ENCODE results near the gene SATL1. TPM values are rescaled to one million over a fixed set of nuclear protein-coding genes. Genes with fewer than 3 reads are reported as not detected.
A peak's percentile ranks its signal among the peaks of the same experiment; 100 is the strongest.
"Not testable (repeated sequence)": the region's sequence is repeated elsewhere in the genome, so short reads cannot be mapped to it uniquely, and the experiment has no call there.

The SATL1 gene, protein sequence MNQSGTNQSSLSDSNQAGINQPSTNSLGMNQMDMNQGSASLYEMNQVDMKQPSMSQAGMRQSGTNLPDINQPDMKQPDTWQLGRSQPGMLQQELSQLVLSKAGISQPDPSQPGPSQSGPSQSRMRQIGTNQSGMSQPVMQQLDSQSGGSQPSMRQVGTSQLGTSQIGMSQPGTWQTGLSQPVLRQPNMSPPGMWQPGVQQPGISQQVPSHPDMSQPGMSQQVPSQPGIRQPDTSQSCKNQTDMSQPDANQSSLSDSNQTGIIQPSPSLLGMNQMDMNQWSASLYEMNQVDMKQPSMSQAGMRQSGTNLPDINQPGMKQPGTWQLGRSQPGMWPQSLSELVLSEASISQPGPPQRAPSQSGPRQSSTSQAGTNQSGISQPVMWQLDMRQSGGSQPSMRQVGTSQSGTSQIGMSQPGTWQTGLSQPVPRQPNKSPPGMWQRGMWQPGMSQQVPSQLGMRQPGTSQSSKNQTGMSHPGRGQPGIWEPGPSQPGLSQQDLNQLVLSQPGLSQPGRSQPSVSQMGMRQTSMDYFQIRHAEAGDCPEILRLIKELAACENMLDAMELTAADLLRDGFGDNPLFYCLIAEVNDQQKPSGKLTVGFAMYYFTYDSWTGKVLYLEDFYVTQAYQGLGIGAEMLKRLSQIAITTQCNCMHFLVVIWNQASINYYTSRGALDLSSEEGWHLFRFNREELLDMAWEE
- total RNA-seq, result not detected
- polyA plus RNA-seq, result not detected

DNA sequence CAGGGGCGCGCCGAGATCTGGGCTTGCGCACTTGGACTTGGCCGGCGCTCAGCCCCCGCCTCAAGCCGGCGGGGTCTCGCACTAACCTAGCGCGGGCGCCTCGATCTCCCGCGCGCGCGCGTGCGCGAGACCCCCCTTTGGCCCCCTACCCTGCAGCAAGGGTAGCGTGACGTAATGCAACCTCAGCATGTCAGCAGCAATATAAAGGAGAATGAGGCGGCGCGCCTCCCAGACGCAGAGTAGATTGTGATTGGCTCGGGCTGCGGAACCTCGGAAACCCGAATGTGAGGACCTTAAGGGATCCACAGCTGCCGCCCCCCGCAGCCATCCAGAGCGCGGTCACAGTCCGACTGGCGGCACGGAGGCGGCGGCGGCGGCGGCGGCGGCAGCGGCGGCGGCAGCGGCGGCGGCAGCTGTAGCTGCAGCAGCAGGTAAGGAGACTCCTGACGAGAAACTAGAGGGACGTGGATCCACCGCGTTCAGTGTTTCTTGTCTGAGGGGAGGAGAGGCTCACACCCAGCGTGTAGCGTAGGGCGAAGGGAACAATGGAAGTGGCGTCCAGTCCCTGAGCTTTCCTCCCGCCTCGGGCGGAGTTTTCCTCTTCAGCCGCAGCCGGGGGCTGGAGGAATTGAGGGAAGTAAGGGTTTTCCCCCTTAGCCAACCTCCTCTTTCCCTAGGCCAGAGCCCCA lies at the start of gene SATL1, which contains the start of gene ZNF711:
Gene SATL1 (minus strand): TSS at position 19 of the 689 bp plus-strand sequence. CDS start 134,811 bp downstream, outside the sequence.
Gene ZNF711 (plus strand): TSS at position 231 of the 689 bp plus-strand sequence. CDS start 3,582 bp downstream, outside the sequence.
- H3K27ac ChIP-seq (ENCODE audit: low read depth, low read length), result no peak within 1 kb of the TSS
- peak within 1 kb of the TSS; percentile 83 to 94 (median 86) for H3K4me3 Mint-ChIP-seq
- peak within 1 kb of the TSS in 5 of 8 donors; percentile 44 to 84 (median 75) for H3K27ac Mint-ChIP-seq
- no peaks in the 10 kb centered on the region for H3K9me3 ChIP-seq (ENCODE audit: low read length)
- ChIA-PET CTCF (no interaction called here), POLR2A (no interaction called here)
- H3K36me3 Mint-ChIP-seq, result no peaks in the 10 kb centered on the region
- H3K36me3 ChIP-seq (ENCODE audit: insufficient read depth, low read length), result no peaks in the 10 kb centered on the region
- H3K4me1 Mint-ChIP-seq, result peaks cover 9 to 19% (median 16%) of the 10 kb centered on the region in 3 donors
- peaks cover 6 to 14% of the 10 kb centered on the region in 2 donors for H3K27me3 Mint-ChIP-seq
- peaks cover 0 to 3% (median 0%) of the 10 kb centered on the region in 5 donors for H3K9me3 Mint-ChIP-seq
- H3K4me1 ChIP-seq (ENCODE audit: insufficient read depth, low read length), result no peaks in the 10 kb centered on the region
- peak in 3 of 5 donors; percentile 9 to 24 (median 16) for DNase-seq
- peak within 1 kb of the TSS; percentile 50 for H3K4me3 ChIP-seq (ENCODE audit: low read length)
- H3K27me3 ChIP-seq (ENCODE audit: insufficient read depth, low read length, poor library complexity, severe bottlenecking), result no peaks in the 10 kb centered on the region

DNA sequence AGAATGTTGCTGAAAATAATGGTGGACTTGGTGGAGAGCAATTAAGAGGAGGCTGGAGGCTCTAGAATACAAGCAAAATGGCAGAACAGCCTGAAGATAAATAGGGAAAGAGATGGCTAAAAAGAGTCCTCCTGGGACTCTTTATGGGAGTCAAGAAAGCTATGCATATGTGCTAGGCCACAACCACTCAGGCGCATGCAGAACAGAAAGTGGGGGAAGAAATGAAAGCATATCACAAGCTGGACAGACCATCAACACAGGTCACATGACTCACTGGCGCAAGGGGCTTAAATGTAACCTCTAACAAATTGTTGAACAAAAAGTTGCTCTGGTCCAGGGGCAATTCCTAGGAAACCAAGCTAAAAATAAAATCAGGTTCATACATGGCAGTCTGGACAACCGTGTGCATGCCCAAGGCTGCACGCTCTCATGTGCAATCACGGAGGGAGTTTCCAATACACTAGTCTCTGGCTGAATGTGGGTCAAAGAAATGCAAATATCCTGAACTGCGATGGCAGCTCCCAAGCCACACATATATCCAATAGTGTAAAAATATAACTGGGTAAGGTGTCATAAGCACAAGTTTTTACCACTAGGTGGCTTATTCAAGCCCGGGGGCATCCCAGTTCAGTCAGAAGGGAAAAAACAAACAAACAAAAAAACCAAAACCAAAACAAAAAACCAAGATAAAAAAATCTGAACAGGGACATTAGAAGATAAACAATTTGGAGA lies 45.6 kb upstream of the SATL1 start:
- no peaks in the 10 kb centered on the region for H3K4me1 Mint-ChIP-seq

DNA sequence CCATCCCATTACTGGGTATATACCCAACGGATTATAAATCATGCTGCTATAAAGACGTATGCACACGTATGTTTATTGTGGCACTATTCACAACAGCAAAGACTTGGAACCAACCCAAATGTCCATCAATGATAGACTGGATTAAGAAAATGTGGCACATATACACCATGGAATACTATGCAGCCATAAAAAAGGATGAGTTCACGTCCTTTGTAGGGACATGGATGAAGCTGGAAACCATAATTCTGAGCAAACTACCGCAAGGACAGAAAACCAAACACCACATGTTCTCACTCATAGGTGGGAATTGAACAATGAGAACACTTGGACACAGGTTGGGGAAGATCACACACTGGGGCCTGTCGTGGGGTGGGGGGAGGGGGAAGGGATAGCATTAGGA lies 41.7 kb upstream of the SATL1 start:
- H3K4me3 ChIP-seq (ENCODE audit: low read length); H3K36me3 Mint-ChIP-seq; H3K4me1 Mint-ChIP-seq; H3K4me3 Mint-ChIP-seq; H3K27ac Mint-ChIP-seq; H3K4me1 ChIP-seq (ENCODE audit: insufficient read depth, low read length); H3K9me3 ChIP-seq (ENCODE audit: low read length); H3K27me3 ChIP-seq (ENCODE audit: insufficient read depth, low read length, poor library complexity, severe bottlenecking); H3K9me3 Mint-ChIP-seq; H3K27ac ChIP-seq (ENCODE audit: low read depth, low read length); H3K27me3 Mint-ChIP-seq; DNase-seq; POLR2A ChIA-PET; H3K36me3 ChIP-seq (ENCODE audit: insufficient read depth, low read length); CTCF ChIA-PET: not testable (repeated sequence)

More for the DNA sequence above, 45.6 kb upstream of the SATL1 start:
- no peaks in the 10 kb centered on the region for H3K9me3 ChIP-seq (ENCODE audit: low read length)
- no peak overlapping the region for H3K4me3 ChIP-seq (ENCODE audit: low read length)
- Mint-ChIP-seq H3K4me3 (no peak overlapping the region), H3K9me3 (peaks cover 1 to 10% (median 6%) of the 10 kb centered on the region in 5 donors), H3K27me3 (peaks cover 0 to 3% of the 10 kb centered on the region in 2 donors), H3K36me3 (no peaks in the 10 kb centered on the region), H3K27ac (no peak overlapping the region)
- DNase-seq, result no peak
- POLR2A ChIA-PET, result no interaction called here
- H3K27ac ChIP-seq (ENCODE audit: low read depth, low read length), result no peak overlapping the region
- no peaks in the 10 kb centered on the region for H3K4me1 ChIP-seq (ENCODE audit: insufficient read depth, low read length)
- H3K27me3 ChIP-seq (ENCODE audit: insufficient read depth, low read length, poor library complexity, severe bottlenecking), result no peaks in the 10 kb centered on the region
- no peaks in the 10 kb centered on the region for H3K36me3 ChIP-seq (ENCODE audit: insufficient read depth, low read length)
- CTCF ChIA-PET, result no interaction called here

DNA sequence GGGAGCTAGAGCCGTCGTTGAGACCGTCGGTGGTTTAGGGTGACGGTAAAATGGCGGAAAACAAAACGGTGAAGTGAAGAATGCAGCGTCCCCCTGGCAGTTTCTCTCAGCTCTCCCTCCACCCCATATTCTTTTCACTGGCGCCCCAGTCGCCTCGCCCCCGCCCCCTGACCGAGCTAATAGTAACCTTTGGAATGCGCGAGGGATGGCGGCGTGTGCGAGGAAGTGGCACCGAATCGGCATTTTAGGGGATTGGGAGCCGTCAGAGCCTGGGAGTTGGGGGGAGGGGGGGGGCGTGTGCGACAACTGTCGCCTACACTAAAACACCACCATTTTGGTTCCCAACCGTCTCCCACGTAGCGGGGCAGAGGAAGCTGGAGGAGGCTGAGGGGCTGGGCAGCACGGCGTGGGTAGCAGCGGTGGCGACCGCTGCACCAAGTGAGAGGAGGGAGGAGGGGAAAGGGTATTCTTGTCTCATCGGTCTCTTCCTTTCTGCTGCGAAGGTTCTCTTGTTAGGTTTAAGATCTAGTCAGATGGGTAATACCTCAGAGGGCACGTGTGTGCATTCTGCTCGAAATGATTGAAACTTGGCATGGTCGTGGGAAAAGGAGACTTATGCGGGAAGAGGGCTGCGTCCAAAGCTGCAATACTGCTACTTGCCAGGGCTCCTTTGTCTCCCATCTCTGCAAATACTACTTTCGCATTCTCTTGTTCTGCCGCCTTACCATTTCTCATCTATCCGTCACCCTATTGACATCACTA lies 1.1 kb upstream of the SATL1 start:
- POLR2A ChIA-PET, result no interaction called here
- no peaks in the 10 kb centered on the region for H3K27me3 ChIP-seq (ENCODE audit: insufficient read depth, low read length, poor library complexity, severe bottlenecking)
- H3K9me3 Mint-ChIP-seq, result peaks cover 0 to 3% (median 0%) of the 10 kb centered on the region in 5 donors
- peaks cover 6 to 14% of the 10 kb centered on the region in 2 donors for H3K27me3 Mint-ChIP-seq
- no peaks in the 10 kb centered on the region for H3K36me3 Mint-ChIP-seq
- no peaks in the 10 kb centered on the region for H3K36me3 ChIP-seq (ENCODE audit: insufficient read depth, low read length)
- peaks cover 9 to 19% (median 16%) of the 10 kb centered on the region in 3 donors for H3K4me1 Mint-ChIP-seq
- H3K27ac Mint-ChIP-seq, result peak overlapping the region in 5 of 8 donors; percentile 44 to 84 (median 75)
- H3K9me3 ChIP-seq (ENCODE audit: low read length), result no peaks in the 10 kb centered on the region
- CTCF ChIA-PET, result no interaction called here
- no peaks in the 10 kb centered on the region for H3K4me1 ChIP-seq (ENCODE audit: insufficient read depth, low read length)
- H3K4me3 Mint-ChIP-seq, result peak overlapping the region; percentile 83 to 94 (median 86)
- peak overlapping the region; percentile 50 for H3K4me3 ChIP-seq (ENCODE audit: low read length)
- H3K27ac ChIP-seq (ENCODE audit: low read depth, low read length), result no peak overlapping the region
- peak in 2 of 5 donors; percentile 1 to 14 for DNase-seq

DNA sequence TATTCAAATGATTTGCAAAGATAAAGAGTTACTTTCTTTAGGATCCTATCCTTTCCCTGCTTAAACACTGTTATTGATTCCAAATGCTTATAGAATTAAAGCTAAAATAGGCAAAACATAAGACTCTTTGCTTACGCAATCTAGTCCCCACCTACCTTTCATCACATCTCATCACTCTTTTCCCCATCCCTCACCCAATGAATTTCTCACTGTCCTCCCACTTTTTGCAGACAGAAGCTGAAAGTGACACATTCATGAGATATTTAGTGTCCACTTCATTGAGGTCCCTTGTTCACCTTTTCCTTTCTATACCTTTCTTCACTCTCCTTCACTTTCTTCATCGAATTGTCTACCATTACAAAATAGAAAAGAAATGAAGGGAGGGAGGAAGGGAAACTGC lies 424 bp downstream of the SATL1 start:
- peaks cover 9 to 19% (median 16%) of the 10 kb centered on the region in 3 donors for H3K4me1 Mint-ChIP-seq
- Histone ChIP-seq H3K4me1 (ENCODE audit: insufficient read depth, low read length) (no peaks in the 10 kb centered on the region), H3K9me3 (ENCODE audit: low read length) (no peaks in the 10 kb centered on the region), H3K27ac (ENCODE audit: low read depth, low read length) (no peak overlapping the region), H3K4me3 (ENCODE audit: low read length) (no peak overlapping the region), H3K27me3 (ENCODE audit: insufficient read depth, low read length, poor library complexity, severe bottlenecking) (no peaks in the 10 kb centered on the region), H3K36me3 (ENCODE audit: insufficient read depth, low read length) (no peaks in the 10 kb centered on the region)
- H3K9me3 Mint-ChIP-seq, result peaks cover 0 to 3% (median 0%) of the 10 kb centered on the region in 5 donors
- ChIA-PET POLR2A (no interaction called here), CTCF (no interaction called here)
- peak overlapping the region; percentile 20 to 64 (median 52) for H3K4me3 Mint-ChIP-seq
- H3K27ac Mint-ChIP-seq, result peak overlapping the region in 1 of 8 donors; percentile 3
- H3K36me3 Mint-ChIP-seq, result no peaks in the 10 kb centered on the region
- H3K27me3 Mint-ChIP-seq, result peaks cover 6 to 14% of the 10 kb centered on the region in 2 donors
- no peak for DNase-seq

DNA sequence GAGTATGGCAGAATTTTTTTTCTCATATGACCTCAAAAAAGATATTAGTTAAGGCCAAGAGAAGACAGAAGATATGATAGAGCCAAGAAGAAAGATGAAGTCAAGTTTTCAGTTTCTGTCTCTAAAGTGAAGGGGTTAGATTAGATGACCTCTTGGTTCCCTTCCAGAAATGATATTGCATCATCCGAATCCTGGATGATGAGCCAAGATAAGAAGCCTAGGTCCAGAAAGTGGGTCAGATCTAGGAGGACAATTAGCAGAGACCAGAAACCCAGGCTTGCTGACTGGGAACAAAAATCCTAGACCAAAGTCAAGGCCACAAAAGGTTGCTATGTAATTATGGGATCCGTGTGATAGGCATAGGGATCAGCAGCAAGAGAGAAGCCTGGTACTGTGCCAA lies 20.2 kb downstream of the SATL1 start:
- H3K4me3 Mint-ChIP-seq, result no peak overlapping the region
- no peak for DNase-seq
- Histone ChIP-seq H3K4me1 (ENCODE audit: insufficient read depth, low read length) (no peaks in the 10 kb centered on the region), H3K27me3 (ENCODE audit: insufficient read depth, low read length, poor library complexity, severe bottlenecking) (no peaks in the 10 kb centered on the region), H3K27ac (ENCODE audit: low read depth, low read length) (no peak overlapping the region), H3K36me3 (ENCODE audit: insufficient read depth, low read length) (no peaks in the 10 kb centered on the region), H3K4me3 (ENCODE audit: low read length) (no peak overlapping the region), H3K9me3 (ENCODE audit: low read length) (no peaks in the 10 kb centered on the region)
- H3K36me3 Mint-ChIP-seq, result no peaks in the 10 kb centered on the region
- CTCF ChIA-PET, result no interaction called here
- H3K9me3 Mint-ChIP-seq, result no peaks in the 10 kb centered on the region
- H3K27ac Mint-ChIP-seq, result no peak overlapping the region
- POLR2A ChIA-PET, result no interaction called here
- peaks cover 0 to 8% (median 5%) of the 10 kb centered on the region in 3 donors for H3K4me1 Mint-ChIP-seq
- no peaks in the 10 kb centered on the region for H3K27me3 Mint-ChIP-seq

DNA sequence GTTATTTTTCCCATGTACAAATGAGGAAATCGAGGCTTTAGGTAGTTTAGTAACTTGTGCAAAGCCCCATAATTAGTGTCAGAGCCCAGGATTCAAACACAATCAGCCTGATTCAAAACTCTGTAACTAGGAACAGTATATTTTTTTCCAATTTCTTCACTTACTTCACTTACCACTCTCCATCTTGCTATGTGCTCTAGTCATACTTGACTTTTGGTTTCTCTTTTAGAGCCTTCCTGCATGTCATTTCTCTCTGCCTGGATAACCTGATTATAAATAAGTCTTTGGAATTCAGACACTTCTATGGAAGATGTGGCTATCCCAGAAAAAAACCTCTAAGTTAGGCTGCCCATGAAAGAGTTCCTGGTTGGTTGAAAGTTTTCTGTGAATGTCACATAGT lies 22.2 kb downstream of the SATL1 start:
- no peak for DNase-seq
- Histone ChIP-seq H3K27me3 (ENCODE audit: insufficient read depth, low read length, poor library complexity, severe bottlenecking) (no peaks in the 10 kb centered on the region), H3K4me3 (ENCODE audit: low read length) (no peak overlapping the region), H3K4me1 (ENCODE audit: insufficient read depth, low read length) (no peaks in the 10 kb centered on the region), H3K27ac (ENCODE audit: low read depth, low read length) (no peak overlapping the region), H3K9me3 (ENCODE audit: low read length) (no peaks in the 10 kb centered on the region), H3K36me3 (ENCODE audit: insufficient read depth, low read length) (no peaks in the 10 kb centered on the region)
- no peaks in the 10 kb centered on the region for H3K9me3 Mint-ChIP-seq
- peaks cover 0 to 8% (median 5%) of the 10 kb centered on the region in 3 donors for H3K4me1 Mint-ChIP-seq
- peak overlapping the region in 2 of 7 donors; percentile 1 to 28 for H3K4me3 Mint-ChIP-seq
- no peaks in the 10 kb centered on the region for H3K36me3 Mint-ChIP-seq
- CTCF ChIA-PET, result no interaction called here
- peak overlapping the region in 1 of 8 donors; percentile 12 for H3K27ac Mint-ChIP-seq
- no peaks in the 10 kb centered on the region for H3K27me3 Mint-ChIP-seq
- POLR2A ChIA-PET, result no interaction called here

Measured in CD8-positive, alpha-beta memory T cell (primary cell).